Mucosa of descending colon (tissue), 3 donors: ENCODE data around the gene UNC13C. TPM values are rescaled to one million over a fixed set of nuclear protein-coding genes. Genes with fewer than 3 reads are reported as not detected.

ENCODE experiments used
- ATAC-seq: fragments of 200-7000 bp; cut with Tn5 transposase; one replicate; pipeline ENCODE4 v1.9.1; 2020; ENCODE audit warnings: mild to moderate bottlenecking, moderate library complexity
- DNase-seq, 3 donors: peaks; one replicate each; pipeline ENCODE4 v3.0.0-alpha.2; 2020
- H3K36me3 ChIP-seq: fragments of 200-600 bp; one replicate; pipeline ENCODE4 v1.8.0; 2021; ENCODE audit warnings: low read depth, mild to moderate bottlenecking
- H3K4me1 ChIP-seq: fragments of 200-600 bp; one replicate; pipeline ENCODE4 v1.8.0; 2021; ENCODE audit warnings: low read depth, mild to moderate bottlenecking
- H3K4me3 ChIP-seq: fragments of 200-600 bp; one replicate; pipeline ENCODE4 v1.8.0; 2021; ENCODE audit warnings: mild to moderate bottlenecking
- H3K9me3 ChIP-seq: fragments of 200-600 bp; one replicate; pipeline ENCODE4 v1.8.0; 2021; ENCODE audit warnings: mild to moderate bottlenecking
- intact Hi-C, 2 donors: fragments of 100-400 bp; cut with DNase I in 1 of 2; cut with micrococcal nuclease in 1 of 2; formaldehyde crosslinking; loops; one replicate each; pipeline versions ENCODE4 v1.11.0 to v1.11.1; 2022; cut with DNase I, micrococcal nuclease
- total RNA-seq, 3 donors: library from RNA; stranded (reverse); fragmentation: NEBNext Ultra II Directional in 2 of 3; extraction: Animal tissue kit (Norgen Biotek cat#: 25700) in 2 of 3; gene quantifications; one replicate each; pipeline versions ENCODE4 v1.2.1 to v1.2.4, GENCODE V29; 2021 to 2023
- TF ChIP-seq, protein P1 (sequence below): fragments of 200-600 bp; IDR thresholded peaks from one replicate; pipeline ENCODE4 v1.8.0; 2022; ENCODE audit warnings: antibody characterized with exemption, mild to moderate bottlenecking
- donor health status: DM: no; HTN: no; CAD: no; lungs with moderate emphysema.
- donor health status: DM: no; HTN: no; CAD: no.
- donor health status: DM: no; HTN: yes; CAD: no.

Gene UNC13C
- total RNA-seq, 3 donors from 2014 or later: 0.06 to 1.9 (median 0.12) TPM

- H3K9me3 ChIP-seq: no peaks in the 10 kb centered on the region
- intact Hi-C loops: no loop called here
- H3K36me3 ChIP-seq: no peaks in the 10 kb centered on the region
- H3K4me3 ChIP-seq: no peak overlapping the region
- no peaks in the 10 kb centered on the region for H3K4me1 ChIP-seq
- TF ChIP-seq, protein P1, sequence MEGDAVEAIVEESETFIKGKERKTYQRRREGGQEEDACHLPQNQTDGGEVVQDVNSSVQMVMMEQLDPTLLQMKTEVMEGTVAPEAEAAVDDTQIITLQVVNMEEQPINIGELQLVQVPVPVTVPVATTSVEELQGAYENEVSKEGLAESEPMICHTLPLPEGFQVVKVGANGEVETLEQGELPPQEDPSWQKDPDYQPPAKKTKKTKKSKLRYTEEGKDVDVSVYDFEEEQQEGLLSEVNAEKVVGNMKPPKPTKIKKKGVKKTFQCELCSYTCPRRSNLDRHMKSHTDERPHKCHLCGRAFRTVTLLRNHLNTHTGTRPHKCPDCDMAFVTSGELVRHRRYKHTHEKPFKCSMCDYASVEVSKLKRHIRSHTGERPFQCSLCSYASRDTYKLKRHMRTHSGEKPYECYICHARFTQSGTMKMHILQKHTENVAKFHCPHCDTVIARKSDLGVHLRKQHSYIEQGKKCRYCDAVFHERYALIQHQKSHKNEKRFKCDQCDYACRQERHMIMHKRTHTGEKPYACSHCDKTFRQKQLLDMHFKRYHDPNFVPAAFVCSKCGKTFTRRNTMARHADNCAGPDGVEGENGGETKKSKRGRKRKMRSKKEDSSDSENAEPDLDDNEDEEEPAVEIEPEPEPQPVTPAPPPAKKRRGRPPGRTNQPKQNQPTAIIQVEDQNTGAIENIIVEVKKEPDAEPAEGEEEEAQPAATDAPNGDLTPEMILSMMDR: no peak
- DNase-seq (no peak), ATAC-seq (no peak)
These were observed 105.3 kb downstream of the UNC13C start for GRCh38 chr15:54083501-54083900.

DNA sequence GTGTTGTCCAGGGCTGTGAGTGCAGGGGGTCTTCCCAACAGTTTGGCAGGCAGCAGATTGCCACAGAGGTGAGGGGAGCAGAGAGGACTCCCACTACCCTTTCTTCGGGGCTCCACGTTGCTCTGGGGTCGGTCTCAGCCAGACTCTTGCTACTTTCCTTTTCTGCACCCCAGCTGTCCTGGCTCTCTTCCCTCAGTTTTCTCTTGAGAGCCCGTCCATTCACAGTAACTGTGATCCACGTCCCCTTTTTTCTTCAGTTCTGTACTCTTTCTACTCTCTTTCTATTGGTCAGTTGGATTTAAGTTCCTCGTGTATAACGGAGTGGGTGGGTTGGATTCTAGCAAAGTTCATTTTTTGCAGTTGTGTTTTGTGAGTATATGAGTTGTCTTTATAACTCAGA lies 105.8 kb downstream of the UNC13C start:
- intact Hi-C loops: no loop called here
- DNase-seq: no peak
- Histone ChIP-seq H3K9me3 (no peaks in the 10 kb centered on the region), H3K4me1 (no peaks in the 10 kb centered on the region), H3K4me3 (no peak overlapping the region), H3K36me3 (no peaks in the 10 kb centered on the region)
- ATAC-seq: no peak
- TF ChIP-seq, protein P1: no peak

GRCh38 chr15:54088837-54089236 lies 110.6 kb downstream of the UNC13C start:
- intact Hi-C loops: no loop called here
- Histone ChIP-seq H3K9me3 (no peaks in the 10 kb centered on the region), H3K4me3 (no peak overlapping the region), H3K36me3 (no peaks in the 10 kb centered on the region), H3K4me1 (no peaks in the 10 kb centered on the region)
- ATAC-seq (no peak), DNase-seq (no peak)
- TF ChIP-seq, protein P1: no peak

DNA sequence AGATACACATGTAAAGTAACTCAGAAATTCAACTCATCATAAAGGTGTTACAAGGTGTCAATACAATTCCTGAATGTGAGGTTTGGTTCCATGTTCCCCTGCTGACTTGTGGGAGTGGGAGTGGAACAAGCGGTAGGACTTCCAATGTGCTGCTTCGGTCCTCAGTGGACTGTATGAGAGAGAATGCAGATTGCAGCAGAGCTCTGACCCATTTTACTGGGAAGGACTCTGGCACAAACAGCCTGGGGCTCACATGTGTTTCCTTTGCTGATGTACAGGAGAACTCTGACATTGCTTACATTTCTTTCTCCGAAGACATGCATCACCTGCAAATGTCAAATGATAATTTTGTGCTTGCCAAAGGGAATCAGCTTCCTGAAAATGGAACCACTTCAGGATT lies 111.5 kb downstream of the UNC13C start:
- TF ChIP-seq, protein P1: no peak
- intact Hi-C loops: no loop called here
- H3K9me3 ChIP-seq: no peaks in the 10 kb centered on the region
- no peak overlapping the region for H3K4me3 ChIP-seq
- no peak for DNase-seq
- ATAC-seq: no peak
- no peaks in the 10 kb centered on the region for H3K36me3 ChIP-seq
- H3K4me1 ChIP-seq: no peaks in the 10 kb centered on the region

- intact Hi-C loops: no loop called here
- no peaks in the 10 kb centered on the region for H3K4me1 ChIP-seq
- H3K9me3 ChIP-seq: no peaks in the 10 kb centered on the region
- H3K4me3 ChIP-seq: no peak overlapping the region
- ATAC-seq (no peak), DNase-seq (no peak)
- H3K36me3 ChIP-seq: no peaks in the 10 kb centered on the region
- TF ChIP-seq, protein P1: no peak
These were observed 113.4 kb downstream of the UNC13C start for GRCh38 chr15:54091651-54092050.

DNA sequence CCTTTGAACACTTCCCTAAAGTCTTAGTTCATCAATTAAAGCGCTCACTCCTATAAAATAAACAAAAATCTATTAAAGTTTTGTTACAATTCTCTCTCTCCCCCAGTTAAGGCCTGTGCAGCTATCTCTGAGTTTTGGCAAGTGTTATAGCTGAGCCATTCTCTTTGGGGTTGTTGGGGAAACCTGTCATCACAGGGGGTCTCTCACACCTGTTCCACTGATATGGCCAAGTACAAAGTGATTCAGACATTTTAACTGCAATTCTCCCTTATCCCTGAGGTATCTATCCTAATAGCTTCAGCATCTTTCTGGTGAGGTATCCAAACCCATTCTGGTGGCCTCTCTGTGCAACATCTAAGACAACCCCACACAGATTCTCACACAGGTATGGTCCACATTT lies 116.4 kb downstream of the UNC13C start:
- Histone ChIP-seq H3K9me3 (no peaks in the 10 kb centered on the region), H3K36me3 (no peaks in the 10 kb centered on the region), H3K4me3 (no peak overlapping the region), H3K4me1 (no peaks in the 10 kb centered on the region)
- intact Hi-C loops: no loop called here
- TF ChIP-seq, protein P1: no peak
- no peak for DNase-seq
- ATAC-seq: no peak
